ENCODE results near the gene PRELID2.

GRCh38 chr5:145775893-145776444, 59.2 kb downstream of the PRELID2 start:
- TF ChIP-seq GATA2 (IDR thresholded peaks at IDR 0.05; ENCODE audit: low read depth, low read length), result no peak
- no peak for TF ChIP-seq GATA3 (IDR thresholded peaks at IDR 0.05; ENCODE audit: low read depth, low read length)
